WERI-Rb-1 (cell line): Measurements from ENCODE around the gene EYA3.

Experiments
- DNase-seq: peaks from one replicate; pipeline ENCODE4 v3.0.0-alpha.2; 2020
- H3K27ac ChIP-seq: fragments of 250-450 bp; sonication (Bioruptor Pico); 2 replicates; pipeline ENCODE4 v1.5.1; 2020; ENCODE audit warnings: mild to moderate bottlenecking, moderate library complexity
- H3K27me3 ChIP-seq: fragments of 250-450 bp; sonication (Bioruptor Pico); 2 replicates; pipeline ENCODE4 v1.5.1; 2021; ENCODE audit warnings: mild to moderate bottlenecking, low read depth, moderate library complexity; ENCODE audit not compliant: insufficient read depth, severe bottlenecking
- H3K36me3 ChIP-seq: fragments of 250-450 bp; sonication (Bioruptor Pico); 2 replicates; pipeline ENCODE4 v1.5.1; 2020; ENCODE audit warnings: mild to moderate bottlenecking, moderate library complexity
- H3K4me3 ChIP-seq: 2 replicates; pipeline ENCODE4 v1.5.1; 2011; ENCODE audit warnings: low read depth, mild to moderate bottlenecking, control low read depth, low read length
- H3K9me3 ChIP-seq: fragments of 250-450 bp; sonication (Bioruptor Pico); 2 replicates; pipeline ENCODE4 v1.5.1; 2021; ENCODE audit warnings: mild to moderate bottlenecking, moderate library complexity; ENCODE audit not compliant: severe bottlenecking
- CTCF ChIP-seq: IDR thresholded peaks from 2 replicates; pipeline ENCODE4 v1.5.1; 2011; ENCODE audit warnings: low read depth, mild to moderate bottlenecking, control low read depth, inconsistent platforms, low read length

Gene EYA3

DNA sequence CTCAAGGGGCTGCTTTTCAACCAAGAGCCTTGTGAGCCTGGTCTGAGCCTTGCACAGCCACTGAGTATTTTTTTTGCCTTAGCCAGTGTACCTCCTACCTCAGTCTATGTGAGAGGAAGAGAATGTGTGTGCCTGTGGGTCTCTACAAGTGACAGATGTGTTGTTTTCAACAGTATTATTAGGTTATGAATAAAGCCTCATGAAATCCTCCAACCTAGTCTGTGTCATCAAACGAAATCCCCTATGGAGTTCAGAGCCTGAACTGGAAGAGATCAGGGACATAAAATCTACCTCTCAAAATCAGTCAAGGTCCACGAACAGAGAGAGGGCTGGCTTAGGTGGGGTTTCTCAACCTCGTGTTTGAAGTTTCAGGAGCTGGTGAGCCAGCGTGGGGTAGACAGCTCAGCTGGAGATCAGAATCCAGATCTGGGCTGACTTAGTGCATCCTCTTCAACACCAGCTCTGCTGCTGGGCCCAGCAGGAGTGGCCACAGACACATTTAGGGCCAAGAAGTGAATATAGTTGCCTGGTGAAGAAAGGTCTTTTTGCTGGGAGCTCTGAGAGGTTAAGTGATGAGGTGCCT is 120.4 kb downstream of the EYA3 start:
- Histone ChIP-seq H3K27me3 (no peaks in the 10 kb centered on the region), H3K4me3 (no peak overlapping the region), H3K36me3 (peaks cover 5% of the 10 kb centered on the region; the same call in 1 of the 2 replicates), H3K9me3 (no peaks in the 10 kb centered on the region), H3K27ac (no peak overlapping the region)
- no peak for DNase-seq
- no peak for TF ChIP-seq CTCF

- no peaks in the 10 kb centered on the region for H3K9me3 ChIP-seq
- H3K4me3 ChIP-seq: no peak overlapping the region
- TF ChIP-seq CTCF: no peak
- H3K27ac ChIP-seq: no peak overlapping the region
- no peaks in the 10 kb centered on the region for H3K27me3 ChIP-seq
- DNase-seq: no peak
- peaks cover 5% of the 10 kb centered on the region; the same call in 1 of the 2 replicates for H3K36me3 ChIP-seq
These were observed 121.1 kb downstream of the EYA3 start for GRCh38 chr1:27967106-27967883.

GRCh38 chr1:27966402-27967105 is 121.9 kb downstream of the EYA3 start:
- TF ChIP-seq CTCF: no peak
- Histone ChIP-seq H3K27ac (no peak overlapping the region), H3K27me3 (no peaks in the 10 kb centered on the region), H3K36me3 (no peaks in the 10 kb centered on the region; the same call in 1 of the 2 replicates), H3K9me3 (no peaks in the 10 kb centered on the region), H3K4me3 (no peak overlapping the region)
- DNase-seq: no peak

- no peak overlapping the region for H3K4me3 ChIP-seq
- no peaks in the 10 kb centered on the region for H3K27me3 ChIP-seq
- no peaks in the 10 kb centered on the region for H3K9me3 ChIP-seq
- no peak overlapping the region for H3K27ac ChIP-seq
- TF ChIP-seq CTCF: no peak
- no peaks in the 10 kb centered on the region for H3K36me3 ChIP-seq
- no peak for DNase-seq
These were observed 125.0 kb downstream of the EYA3 start for GRCh38 chr1:27963393-27963792.

DNA sequence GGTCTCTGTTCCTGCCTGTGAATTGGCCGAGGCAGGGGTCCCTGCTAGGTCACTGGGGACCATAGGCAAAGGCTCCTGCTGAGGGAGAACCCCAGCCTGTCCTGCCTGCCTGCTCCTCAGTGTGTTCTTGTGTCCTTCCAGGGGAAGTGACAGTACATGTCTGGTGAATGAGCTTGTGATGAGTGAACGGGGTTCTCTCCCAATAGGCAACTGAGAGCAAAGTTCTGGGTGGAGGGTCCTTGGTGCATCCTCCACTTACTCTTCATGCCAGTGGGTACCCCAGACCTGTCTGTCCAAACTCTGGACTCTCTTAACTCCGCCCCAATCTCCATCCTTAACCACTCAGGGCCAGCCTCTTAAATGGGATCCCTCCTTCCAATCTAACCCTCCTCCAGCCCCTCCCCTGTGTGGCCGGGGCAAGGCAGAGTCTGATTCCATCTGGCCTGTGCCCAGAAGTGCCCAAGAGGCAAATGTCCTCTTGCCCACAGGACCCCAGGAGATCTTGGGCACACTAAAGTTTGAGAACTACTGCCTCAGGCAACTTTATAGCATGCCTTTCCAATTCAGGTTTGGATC is 126.7 kb downstream of the EYA3 start:
- H3K4me3 ChIP-seq: no peak overlapping the region
- H3K27ac ChIP-seq: no peak overlapping the region
- DNase-seq: no peak

More for the DNA sequence above, 126.7 kb downstream of the EYA3 start:
- H3K36me3 ChIP-seq: no peaks in the 10 kb centered on the region
- no peaks in the 10 kb centered on the region for H3K9me3 ChIP-seq
- TF ChIP-seq CTCF: no peak
- no peaks in the 10 kb centered on the region for H3K27me3 ChIP-seq
